Activated CD4-positive, alpha-beta T cell treated with anti-CD3 and anti-CD28 coated beads, Interleukin-2, amount 10 ng/mL, durations not matched to agents 24 days and 14 days (primary cell): ENCODE data around the gene DHRS12. TPM values are rescaled to one million over a fixed set of nuclear protein-coding genes. Genes with fewer than 3 reads are reported as not detected.

Experiments
- DNase-seq: peaks from one replicate; pipeline ENCODE4 v3.0.0; 2022
- H3K27ac Mint-ChIP-seq: one replicate; pipeline ENCODE4 v1.8.0; 2022; ENCODE audit warnings: mild to moderate bottlenecking, mixed read lengths
- H3K27me3 Mint-ChIP-seq: one replicate; pipeline ENCODE4 v1.8.0; 2022; ENCODE audit warnings: mixed read lengths
- H3K36me3 Mint-ChIP-seq: one replicate; pipeline ENCODE4 v1.8.0; 2022; ENCODE audit warnings: low read depth, mild to moderate bottlenecking, mixed read lengths
- H3K4me1 Mint-ChIP-seq: one replicate; pipeline ENCODE4 v1.8.0; 2021; ENCODE audit warnings: mixed read lengths
- H3K4me3 Mint-ChIP-seq: one replicate; pipeline ENCODE4 v1.8.0; 2022; ENCODE audit warnings: mild to moderate bottlenecking, moderate library complexity, mixed read lengths
- H3K9me3 Mint-ChIP-seq: one replicate; pipeline ENCODE4 v1.8.0; 2021; ENCODE audit warnings: mixed read lengths
- intact Hi-C: fragments of 100-400 bp; cut with micrococcal nuclease; formaldehyde crosslinking; loops from one replicate; pipeline ENCODE4 v1.15.1; 2023
- total RNA-seq: library from RNA; stranded (reverse); gene quantifications from 2 replicates; pipeline ENCODE4 v1.2.3, GENCODE V29; 2022

Gene DHRS12
- total RNA-seq, 1 donor from 2014 or later, result 3.9 TPM

DNA sequence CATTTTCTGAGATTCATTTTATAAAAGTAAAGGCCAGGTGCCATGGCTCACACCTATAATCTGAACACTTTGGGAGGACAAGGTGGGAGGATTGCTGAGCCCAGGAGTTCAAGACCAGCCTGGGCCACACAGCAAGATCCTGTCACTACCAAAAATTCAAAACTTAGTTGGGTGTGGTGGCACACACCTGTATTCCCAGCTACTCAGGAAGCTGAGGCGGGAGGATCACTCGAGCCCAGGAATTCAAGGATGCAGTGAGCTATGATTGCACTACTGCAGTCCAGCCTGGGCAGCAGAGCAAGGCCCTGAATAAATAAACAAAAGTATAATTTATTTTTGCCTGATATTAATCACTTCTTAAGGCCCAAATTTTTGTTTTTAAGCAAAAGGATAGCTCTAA, 40.5 kb downstream of the DHRS12 start:
- Mint-ChIP-seq H3K27ac (peak overlapping the region; percentile 42), H3K4me3 (no peak overlapping the region)
- intact Hi-C loops, result loop anchor here (10.0 kb wide), 1 partner anchor 49 kb away; no protein-coding TSS in a partner anchor

DNA sequence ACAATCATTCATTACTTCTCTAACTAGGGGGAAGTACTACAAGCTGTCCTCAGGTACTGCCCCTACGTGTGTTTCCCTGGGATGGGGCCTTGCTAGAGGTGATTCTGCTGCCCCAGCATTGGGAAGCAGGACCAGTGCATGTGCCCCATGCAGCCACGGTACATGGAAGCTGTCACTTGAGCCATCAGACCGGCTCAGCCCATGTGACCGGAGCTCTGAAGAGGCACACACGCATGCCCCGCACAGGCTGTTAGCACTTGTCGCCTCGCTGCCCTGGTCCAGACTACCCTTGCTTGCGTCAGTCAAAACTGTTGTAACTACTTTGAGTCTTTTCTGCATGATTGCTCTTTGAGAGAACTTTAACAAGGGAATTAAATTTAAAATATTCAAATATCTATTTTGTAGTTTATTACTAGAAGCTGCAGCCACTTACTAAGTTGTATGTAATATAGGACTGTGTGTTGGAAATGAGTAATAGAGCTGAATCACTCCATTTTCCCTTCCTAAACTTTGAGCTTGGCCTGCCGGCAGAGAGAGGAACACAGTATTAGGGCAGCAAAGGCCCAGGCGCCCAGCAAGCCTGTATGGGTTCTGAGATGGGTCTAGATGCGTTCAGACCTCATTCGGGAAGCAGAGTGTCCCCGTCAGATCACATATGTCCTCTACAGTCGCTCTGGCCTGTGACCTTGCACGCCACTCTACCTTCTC, 42.2 kb downstream of the DHRS12 start:
- Mint-ChIP-seq H3K27me3 (no peaks in the 10 kb centered on the region), H3K4me3 (no peak overlapping the region), H3K4me1 (peaks cover 39% of the 10 kb centered on the region), H3K27ac (peak overlapping the region; percentile 60), H3K36me3 (peaks cover 21% of the 10 kb centered on the region), H3K9me3 (no peaks in the 10 kb centered on the region)
- intact Hi-C loops, result loop anchor here (10.0 kb wide), 1 partner anchor 47 kb away; no protein-coding TSS in a partner anchor
- DNase-seq, result no peak

More for the DNA sequence above, 40.5 kb downstream of the DHRS12 start:
- Mint-ChIP-seq H3K4me1 (peaks cover 39% of the 10 kb centered on the region), H3K36me3 (peaks cover 18% of the 10 kb centered on the region), H3K27me3 (no peaks in the 10 kb centered on the region), H3K9me3 (no peaks in the 10 kb centered on the region)
- no peak for DNase-seq

DNA sequence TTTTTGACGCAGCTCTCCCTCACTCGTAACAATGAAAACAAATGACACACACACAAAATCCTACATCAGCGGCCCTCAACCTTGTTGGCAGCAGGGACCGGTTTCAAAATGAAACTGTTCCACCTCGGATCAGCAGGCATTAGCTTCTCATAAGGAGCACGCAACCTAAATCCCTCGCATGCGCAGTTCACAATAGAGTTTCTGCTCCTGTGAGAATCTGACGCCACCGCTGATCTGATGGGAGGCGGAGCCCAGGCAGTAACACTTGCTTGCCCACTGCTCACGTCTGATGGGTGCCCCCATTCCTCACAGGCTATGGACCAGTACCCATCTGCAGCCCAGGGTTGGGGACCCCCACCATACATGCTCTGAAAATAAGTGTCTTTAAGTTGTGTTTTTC, 43.4 kb downstream of the DHRS12 start:
- Mint-ChIP-seq H3K4me3 (no peak overlapping the region), H3K27me3 (no peaks in the 10 kb centered on the region), H3K9me3 (no peaks in the 10 kb centered on the region), H3K36me3 (peaks cover 18% of the 10 kb centered on the region), H3K4me1 (peaks cover 31% of the 10 kb centered on the region), H3K27ac (no peak overlapping the region)
- no peak for DNase-seq
- intact Hi-C loops, result loop anchor here (10.0 kb wide), 1 partner anchor 46 kb away; no protein-coding TSS in a partner anchor

DNA sequence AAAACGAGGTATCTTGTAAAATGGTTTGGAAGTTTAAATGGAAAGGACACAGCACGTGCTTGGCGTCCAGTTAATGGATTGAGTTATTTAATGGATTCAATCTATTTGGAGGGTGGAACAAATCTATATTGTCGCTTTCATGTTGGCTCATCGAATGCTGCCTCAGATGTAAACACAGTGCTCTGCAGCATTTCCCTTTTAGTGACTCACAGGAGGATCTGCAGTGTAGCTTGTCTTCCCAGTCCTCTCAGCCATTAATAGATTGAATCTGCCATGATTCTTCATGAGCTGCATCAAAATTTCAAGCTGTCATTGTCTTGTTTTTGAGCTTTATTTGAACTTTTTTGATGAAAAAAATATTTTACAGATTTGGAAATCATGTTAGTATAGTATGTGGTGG, 44.7 kb downstream of the DHRS12 start:
- Mint-ChIP-seq H3K27me3 (no peaks in the 10 kb centered on the region), H3K4me1 (peaks cover 19% of the 10 kb centered on the region), H3K36me3 (peaks cover 18% of the 10 kb centered on the region), H3K4me3 (no peak overlapping the region), H3K9me3 (no peaks in the 10 kb centered on the region), H3K27ac (no peak overlapping the region)
- DNase-seq, result no peak
- intact Hi-C loops, result no loop called here

DNA sequence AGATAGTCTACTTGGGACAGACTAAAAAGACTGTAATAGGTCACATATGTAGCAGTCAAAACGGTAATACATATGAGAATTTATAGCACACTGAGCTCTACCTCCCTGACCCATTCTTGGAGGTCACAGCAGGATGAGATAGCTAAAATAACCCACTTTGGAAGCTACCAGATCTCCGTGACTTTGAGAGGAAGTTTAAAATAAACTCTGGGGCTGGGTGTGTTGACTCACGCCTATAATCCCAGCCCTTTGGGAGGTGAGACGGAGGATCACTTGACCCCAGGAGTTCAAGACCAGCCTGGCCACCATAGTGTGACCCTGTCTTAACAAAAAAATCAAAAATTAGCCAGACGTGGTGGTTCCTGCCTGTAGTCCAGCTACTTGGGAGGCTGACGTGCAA, 45.3 kb downstream of the DHRS12 start:
- intact Hi-C loops, result no loop called here
- H3K9me3 Mint-ChIP-seq, result no peaks in the 10 kb centered on the region
- H3K4me3 Mint-ChIP-seq, result no peak overlapping the region
- H3K27me3 Mint-ChIP-seq, result no peaks in the 10 kb centered on the region
- H3K36me3 Mint-ChIP-seq, result peaks cover 21% of the 10 kb centered on the region
- H3K4me1 Mint-ChIP-seq, result peaks cover 14% of the 10 kb centered on the region
- DNase-seq, result no peak
- no peak overlapping the region for H3K27ac Mint-ChIP-seq

DNA sequence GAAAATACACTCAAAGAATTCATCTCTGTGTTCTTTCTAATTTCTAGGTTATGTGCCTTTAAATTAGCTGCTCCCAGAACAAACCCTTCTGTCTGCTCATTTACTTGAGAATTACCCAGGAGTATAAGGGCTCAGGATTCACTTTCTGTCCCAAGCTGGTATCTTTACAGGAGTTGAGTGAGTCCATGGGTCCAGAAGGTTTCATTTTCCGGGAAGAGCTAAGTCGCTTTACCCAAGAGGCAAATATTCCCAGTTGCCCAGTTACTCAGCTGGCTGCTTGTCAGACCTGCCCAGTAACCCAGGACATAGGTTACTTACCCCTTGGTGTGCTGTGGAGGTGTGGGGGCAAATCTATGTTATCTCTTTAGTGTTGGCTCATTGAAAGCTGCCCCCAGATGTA, 47.3 kb downstream of the DHRS12 start:
- Mint-ChIP-seq H3K27me3 (no peaks in the 10 kb centered on the region), H3K9me3 (no peaks in the 10 kb centered on the region), H3K4me1 (no peaks in the 10 kb centered on the region), H3K27ac (no peak overlapping the region), H3K4me3 (no peak overlapping the region), H3K36me3 (peaks cover 22% of the 10 kb centered on the region)
- intact Hi-C loops, result no loop called here
- no peak for DNase-seq

DNA sequence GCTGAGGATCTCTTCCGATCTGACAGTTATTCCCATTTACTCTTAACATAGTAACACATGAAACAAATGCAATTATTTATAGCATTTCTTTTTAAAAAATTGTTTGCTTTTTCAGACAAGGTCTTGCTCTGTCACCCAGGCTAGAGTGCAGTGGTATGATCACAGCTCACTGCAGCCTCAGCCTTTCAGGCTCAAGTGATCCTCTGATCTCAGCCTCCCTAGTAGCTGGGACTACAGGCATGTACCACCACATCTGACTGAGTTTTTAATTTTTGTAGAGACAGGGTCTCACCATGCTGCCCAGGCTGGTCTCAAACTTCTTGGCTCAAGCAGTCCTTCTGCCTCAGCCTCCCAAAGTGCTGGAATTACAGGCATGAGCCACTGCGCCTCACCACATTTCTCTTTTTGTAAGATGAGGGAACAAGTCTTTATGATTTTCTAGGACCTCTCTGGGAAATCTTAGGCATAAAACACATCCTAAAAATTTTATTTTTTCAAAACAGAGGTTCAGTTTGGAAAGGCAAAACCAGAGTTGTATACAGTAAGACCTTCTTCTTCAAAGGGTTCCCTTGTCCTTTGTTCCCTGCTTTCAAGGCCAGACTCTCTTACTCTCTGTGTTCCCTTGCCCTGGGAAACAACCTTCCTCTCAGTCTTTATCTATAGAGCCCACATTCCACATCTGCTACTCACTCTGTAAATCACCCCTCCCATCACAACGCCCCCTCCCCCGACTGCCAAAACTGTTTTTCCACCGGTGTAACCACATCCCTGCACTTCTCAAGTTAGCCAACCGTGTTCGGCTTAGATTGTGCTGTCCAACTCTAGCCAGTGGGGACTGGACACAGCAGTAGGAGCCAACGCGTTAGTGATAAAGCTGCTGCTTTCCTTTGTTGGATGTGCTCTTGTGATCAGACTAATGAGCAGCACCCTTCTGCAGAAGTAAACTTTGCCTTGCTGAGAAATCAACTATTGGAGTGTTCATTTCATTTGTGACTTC, 56.2 kb downstream of the DHRS12 start:
- no peak for DNase-seq
- H3K36me3 Mint-ChIP-seq, result peaks cover 37% of the 10 kb centered on the region
- intact Hi-C loops, result no loop called here
- no peaks in the 10 kb centered on the region for H3K4me1 Mint-ChIP-seq
- no peak overlapping the region for H3K4me3 Mint-ChIP-seq
- no peaks in the 10 kb centered on the region for H3K27me3 Mint-ChIP-seq
- H3K9me3 Mint-ChIP-seq, result peaks cover 10% of the 10 kb centered on the region
- no peak overlapping the region for H3K27ac Mint-ChIP-seq

DNA sequence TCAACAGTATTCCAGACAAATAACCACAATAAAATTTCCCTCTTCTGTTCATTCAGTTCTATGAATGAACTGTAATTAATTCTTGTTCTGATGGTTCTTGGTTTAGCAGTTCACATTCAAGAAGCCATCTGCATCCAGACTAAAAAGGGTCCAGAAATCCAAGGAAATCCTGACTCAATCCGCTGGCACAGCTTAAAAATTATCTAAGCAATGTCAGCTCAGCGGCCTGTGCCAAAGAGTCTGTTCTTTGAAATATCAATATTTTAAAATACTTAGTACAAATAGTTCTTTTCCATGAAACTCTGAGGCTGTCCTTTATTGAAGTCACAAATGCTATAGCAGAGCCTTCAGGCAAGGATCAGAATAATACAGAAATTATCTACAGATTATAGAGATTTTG, 57.2 kb downstream of the DHRS12 start:
- no peaks in the 10 kb centered on the region for H3K27me3 Mint-ChIP-seq
- H3K4me1 Mint-ChIP-seq, result no peaks in the 10 kb centered on the region
- intact Hi-C loops, result no loop called here
- no peak for DNase-seq
- H3K36me3 Mint-ChIP-seq, result peaks cover 35% of the 10 kb centered on the region
- H3K9me3 Mint-ChIP-seq, result peaks cover 10% of the 10 kb centered on the region
- no peak overlapping the region for H3K4me3 Mint-ChIP-seq
- no peak overlapping the region for H3K27ac Mint-ChIP-seq

DNA sequence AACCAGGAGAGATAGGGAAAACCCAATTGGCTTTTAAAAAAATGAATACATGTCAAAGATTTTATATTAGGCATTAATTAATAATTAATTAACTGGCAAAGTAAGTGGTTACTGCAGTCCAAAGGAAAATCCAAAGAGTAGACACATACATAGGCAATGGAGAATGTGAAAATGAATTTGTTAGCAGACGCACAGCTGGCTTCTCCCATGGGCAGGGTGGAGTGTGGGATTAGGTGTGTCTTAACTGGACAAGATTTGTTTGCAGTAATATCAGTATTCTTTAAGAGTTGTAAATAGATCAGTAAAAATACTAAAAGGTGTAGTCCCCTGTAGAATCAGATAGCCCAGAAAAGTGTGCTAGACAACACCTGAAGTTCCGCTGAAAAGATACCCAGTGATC, 58.7 kb downstream of the DHRS12 start:
- Mint-ChIP-seq H3K9me3 (peaks cover 10% of the 10 kb centered on the region), H3K4me1 (peaks cover 4% of the 10 kb centered on the region), H3K27me3 (no peaks in the 10 kb centered on the region), H3K36me3 (peaks cover 37% of the 10 kb centered on the region), H3K27ac (no peak overlapping the region), H3K4me3 (no peak overlapping the region)
- DNase-seq, result no peak
- intact Hi-C loops, result no loop called here

DNA sequence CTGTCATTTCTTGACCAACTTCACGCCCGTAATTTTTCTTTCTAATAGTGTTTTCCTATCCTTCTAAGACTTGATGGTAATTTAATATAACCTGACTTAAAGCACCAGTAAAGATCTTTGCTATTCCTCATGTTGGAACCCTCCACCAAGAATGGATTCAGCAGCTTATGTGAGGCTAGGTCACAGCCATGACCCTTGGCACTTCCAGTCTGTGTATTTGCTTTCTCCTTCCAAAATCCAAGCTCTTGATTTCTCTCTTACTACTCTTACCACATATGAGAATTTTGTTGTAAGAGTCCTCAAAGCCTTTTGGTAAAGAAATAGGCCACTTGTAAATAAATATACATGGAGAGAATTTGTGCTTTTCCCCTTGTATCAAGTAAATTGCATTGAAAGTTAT, 61.4 kb downstream of the DHRS12 start:
- no peak for DNase-seq
- no peak overlapping the region for H3K27ac Mint-ChIP-seq
- peaks cover 20% of the 10 kb centered on the region for H3K4me1 Mint-ChIP-seq
- H3K4me3 Mint-ChIP-seq, result no peak overlapping the region
- H3K27me3 Mint-ChIP-seq, result no peaks in the 10 kb centered on the region
- intact Hi-C loops, result no loop called here
- peaks cover 34% of the 10 kb centered on the region for H3K36me3 Mint-ChIP-seq
- H3K9me3 Mint-ChIP-seq, result peaks cover 4% of the 10 kb centered on the region

DNA sequence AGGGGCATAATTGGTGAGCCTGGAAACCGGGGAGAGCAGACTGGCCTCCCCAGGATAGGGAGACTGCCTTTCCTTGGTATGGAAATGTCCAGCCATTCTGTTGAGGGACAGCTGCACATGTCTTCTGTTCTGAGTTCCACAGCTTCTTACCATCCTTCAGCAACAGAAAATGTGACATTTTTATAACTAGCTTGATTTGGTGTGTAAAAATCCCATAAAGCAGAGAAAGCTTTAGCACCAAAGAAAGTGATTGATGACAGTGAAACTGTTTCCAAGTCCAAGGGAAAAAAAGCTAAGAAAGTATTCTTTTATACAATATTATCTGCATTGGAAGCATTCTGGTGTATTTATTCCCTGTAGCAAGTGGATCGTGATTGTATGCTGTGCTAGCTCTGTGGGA, 61.9 kb downstream of the DHRS12 start:
- intact Hi-C loops, result no loop called here
- Mint-ChIP-seq H3K27me3 (no peaks in the 10 kb centered on the region), H3K36me3 (peaks cover 31% of the 10 kb centered on the region), H3K4me3 (no peak overlapping the region), H3K4me1 (peaks cover 22% of the 10 kb centered on the region), H3K9me3 (peaks cover 5% of the 10 kb centered on the region), H3K27ac (peak overlapping the region; percentile 20)
- no peak for DNase-seq

DNA sequence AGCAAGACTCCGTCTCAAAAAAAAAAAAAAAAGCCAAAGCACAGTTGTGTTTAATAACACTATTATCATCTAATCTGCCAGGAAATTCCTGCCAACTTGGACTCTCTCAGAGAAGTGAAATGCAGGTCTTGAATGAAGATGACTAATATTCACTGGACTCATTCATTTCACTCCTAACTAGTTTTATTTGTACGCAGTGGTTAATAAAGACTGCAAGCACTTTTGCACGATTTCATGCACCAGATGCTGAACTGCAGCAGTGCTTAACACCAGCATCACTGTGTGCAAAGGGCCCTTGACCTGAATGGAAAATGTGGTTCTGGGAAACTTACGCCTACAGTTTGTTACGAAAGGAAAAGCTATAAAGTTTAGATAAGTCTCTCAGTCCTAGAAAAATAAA, 63.3 kb downstream of the DHRS12 start:
- no peak for DNase-seq
- intact Hi-C loops, result loop anchor here (1.0 kb wide), 1 partner anchor 24 kb away; no protein-coding TSS in a partner anchor
- Mint-ChIP-seq H3K9me3 (peaks cover 5% of the 10 kb centered on the region), H3K27me3 (no peaks in the 10 kb centered on the region), H3K4me3 (peak overlapping the region; percentile 14), H3K27ac (no peak overlapping the region), H3K36me3 (peaks cover 30% of the 10 kb centered on the region), H3K4me1 (peaks cover 22% of the 10 kb centered on the region)

DNA sequence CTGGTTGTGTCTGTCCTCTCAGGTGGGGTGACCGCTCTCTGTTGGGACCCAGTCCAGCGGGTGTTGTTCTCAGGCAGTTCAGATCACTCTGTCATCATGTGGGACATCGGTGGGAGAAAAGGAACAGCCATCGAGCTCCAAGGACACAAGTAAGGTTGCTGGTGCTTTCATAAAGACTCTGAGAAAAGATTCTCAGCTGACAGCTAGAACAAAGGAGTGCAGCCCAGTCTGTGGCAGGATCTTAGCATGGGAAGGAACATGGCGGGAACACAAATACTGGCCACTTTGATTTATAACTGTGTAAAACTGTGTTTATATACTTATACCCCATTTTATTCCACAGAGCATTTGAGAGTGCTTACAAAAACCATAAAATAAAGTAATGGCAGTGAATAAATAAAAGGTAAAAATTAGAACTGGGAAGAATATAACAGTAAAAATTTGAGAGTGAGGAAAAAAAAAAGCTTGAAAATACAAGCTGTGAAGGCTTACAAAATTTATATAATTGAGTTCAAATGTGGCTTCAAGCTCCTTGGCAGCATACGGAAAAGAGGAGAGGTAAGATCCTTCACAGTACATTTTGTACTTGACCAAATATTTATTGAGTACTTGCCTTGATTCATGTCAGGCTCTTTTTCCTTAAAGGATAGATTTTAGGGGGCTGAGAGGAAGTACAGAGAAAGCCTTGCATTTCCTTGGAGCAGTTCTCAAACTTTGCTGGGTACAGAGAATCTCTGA, 64.8 kb downstream of the DHRS12 start:
- no peak for DNase-seq
- peaks cover 28% of the 10 kb centered on the region for H3K36me3 Mint-ChIP-seq
- H3K9me3 Mint-ChIP-seq, result peaks cover 3% of the 10 kb centered on the region
- peaks cover 23% of the 10 kb centered on the region for H3K4me1 Mint-ChIP-seq
- H3K27ac Mint-ChIP-seq, result peak overlapping the region; percentile 77
- no peaks in the 10 kb centered on the region for H3K27me3 Mint-ChIP-seq
- intact Hi-C loops, result loop anchor here (5.0 kb wide), 1 partner anchor 287 kb away; the partner anchor contains the start of gene INTS6
- H3K4me3 Mint-ChIP-seq, result peak overlapping the region; percentile 27
